Activated CD8-positive, alpha-beta memory T cell treated with anti-CD3 and anti-CD28 coated beads for 4 hours (primary cell): ENCODE data around the gene CKAP5.

Source experiments
- DNase-seq, 2 donors: peaks; one replicate each; pipeline ENCODE4 v3.0.0-alpha.2; 2020; ENCODE audit warnings: low read depth in 2 of 2

CKAP5 gene

GRCh38 chr11:46766656-46767055 is 79.4 kb downstream of the CKAP5 start:
- DNase-seq, result no peak

GRCh38 chr11:46762248-46762647 is 83.8 kb downstream of the CKAP5 start:
- DNase-seq, result no peak

GRCh38 chr11:46761807-46762206 is 84.3 kb downstream of the CKAP5 start:
- no peak for DNase-seq

DNA sequence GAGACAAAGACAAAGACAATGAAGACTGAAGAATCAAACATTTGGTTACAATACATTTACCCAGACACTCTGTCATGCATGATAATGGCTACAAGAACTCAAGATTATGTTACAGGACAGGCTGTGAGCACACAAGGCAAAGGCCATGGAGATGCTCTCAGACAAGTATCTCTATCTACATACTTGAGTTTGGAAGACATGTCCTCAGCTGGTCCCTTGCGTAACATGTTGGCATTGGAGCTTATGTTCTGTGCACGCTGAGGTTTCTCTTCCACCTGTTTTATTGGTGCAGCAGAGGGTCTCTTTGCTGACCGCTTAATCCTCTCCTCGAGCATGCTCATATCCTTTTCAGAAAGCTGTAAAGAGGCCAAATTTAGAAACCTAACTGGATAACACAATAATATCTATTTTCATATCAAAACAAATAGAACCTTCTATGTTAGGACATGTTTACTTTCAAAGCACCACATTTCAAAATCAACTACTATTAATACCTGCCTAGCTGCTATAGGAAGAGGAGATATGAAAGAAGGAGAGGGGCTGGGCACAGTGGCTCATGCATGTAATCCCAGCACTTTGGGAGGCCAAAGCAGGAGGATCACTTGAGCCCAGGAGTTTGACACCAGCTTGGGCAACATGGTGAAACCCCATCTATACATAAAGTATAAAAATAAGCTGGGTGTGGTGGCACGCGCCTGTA is 85.5 kb downstream of the CKAP5 start:
- DNase-seq, result no peak

- DNase-seq, result no peak
Measured at GRCh38 chr11:46759196-46759595, 86.9 kb downstream of the CKAP5 start.

DNA sequence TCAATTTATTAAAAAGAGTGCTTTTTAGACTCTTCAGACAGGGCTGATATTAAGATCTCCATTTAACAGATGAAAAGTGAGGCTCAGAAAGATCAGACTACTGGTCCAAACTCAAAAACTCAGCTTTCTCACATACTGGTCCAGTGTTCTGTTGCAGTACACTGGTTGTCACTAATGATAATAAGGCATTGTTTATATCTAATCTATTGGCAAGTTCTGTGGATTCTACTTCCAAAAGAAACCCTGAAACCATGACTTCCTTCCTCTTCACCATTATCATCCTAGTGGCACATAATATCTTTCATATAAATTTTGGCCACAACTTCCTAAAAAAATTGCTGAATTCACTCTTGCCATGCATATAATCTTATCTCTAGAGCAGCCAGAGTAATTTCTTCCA is 90.1 kb downstream of the CKAP5 start:
- DNase-seq, result no peak

- DNase-seq, result no peak
Measured at GRCh38 chr11:46747150-46747549, 98.9 kb downstream of the CKAP5 start.

DNA sequence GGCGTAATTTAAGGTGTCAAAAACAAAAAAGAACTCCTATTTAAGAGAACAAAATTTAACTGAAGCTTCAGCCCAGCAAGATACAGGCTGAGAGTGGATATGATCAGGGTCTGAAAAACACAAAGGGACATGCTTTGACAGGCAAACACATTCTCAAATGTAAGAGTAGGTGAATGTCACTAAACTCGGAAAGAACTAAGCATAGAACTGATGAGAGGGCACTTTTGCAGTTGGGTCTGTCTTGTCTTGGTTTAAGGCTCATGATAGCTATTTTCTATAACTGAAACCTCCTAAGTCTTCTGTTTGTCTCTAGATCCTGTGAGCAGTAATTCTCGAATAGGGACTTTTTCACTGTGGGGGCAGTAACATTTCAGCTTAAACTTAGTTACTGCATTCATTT is 100.1 kb downstream of the CKAP5 start:
- no peak for DNase-seq

DNA sequence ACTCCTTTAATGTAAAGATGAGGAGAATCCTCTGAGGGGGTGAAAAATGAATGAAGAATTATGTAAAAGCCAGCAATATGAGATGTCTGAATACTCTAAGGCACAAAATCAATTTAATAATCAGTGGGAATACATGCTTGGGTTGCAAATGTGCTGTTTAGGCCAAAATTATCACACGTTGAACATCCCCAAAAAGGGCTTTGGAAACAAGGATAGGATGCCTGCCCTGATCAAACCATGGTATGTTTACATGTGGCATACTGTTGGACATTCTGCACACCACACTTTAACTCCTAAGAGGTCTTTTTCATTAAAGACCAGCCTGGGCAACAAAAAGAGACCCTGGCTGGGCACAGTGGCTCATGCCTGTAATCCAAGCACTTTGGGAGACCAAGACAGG is 100.8 kb downstream of the CKAP5 start:
- DNase-seq, result no peak

GRCh38 chr11:46743693-46744339 is 102.3 kb downstream of the CKAP5 start:
- no peak for DNase-seq

GRCh38 chr11:46743043-46743442 is 103.0 kb downstream of the CKAP5 start:
- no peak for DNase-seq

GRCh38 chr11:46741600-46742484 is 104.2 kb downstream of the CKAP5 start:
- no peak for DNase-seq

DNA sequence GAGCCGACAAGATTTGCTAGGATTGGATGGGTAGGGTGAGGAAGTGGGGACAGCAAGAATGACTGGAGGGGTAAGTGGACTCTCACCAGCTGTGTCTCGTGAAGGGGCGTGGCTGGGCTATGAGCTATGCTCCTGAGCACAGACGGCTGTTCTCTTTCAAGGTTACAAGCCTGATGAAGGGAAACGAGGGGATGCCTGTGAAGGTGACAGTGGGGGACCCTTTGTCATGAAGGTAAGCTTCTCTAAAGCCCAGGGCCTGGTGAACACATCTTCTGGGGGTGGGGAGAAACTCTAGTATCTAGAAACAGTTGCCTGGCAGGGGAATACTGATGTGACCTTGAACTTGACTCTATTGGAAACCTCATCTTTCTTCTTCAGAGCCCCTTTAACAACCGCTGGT is 107.2 kb downstream of the CKAP5 start:
- DNase-seq, result no peak

DNA sequence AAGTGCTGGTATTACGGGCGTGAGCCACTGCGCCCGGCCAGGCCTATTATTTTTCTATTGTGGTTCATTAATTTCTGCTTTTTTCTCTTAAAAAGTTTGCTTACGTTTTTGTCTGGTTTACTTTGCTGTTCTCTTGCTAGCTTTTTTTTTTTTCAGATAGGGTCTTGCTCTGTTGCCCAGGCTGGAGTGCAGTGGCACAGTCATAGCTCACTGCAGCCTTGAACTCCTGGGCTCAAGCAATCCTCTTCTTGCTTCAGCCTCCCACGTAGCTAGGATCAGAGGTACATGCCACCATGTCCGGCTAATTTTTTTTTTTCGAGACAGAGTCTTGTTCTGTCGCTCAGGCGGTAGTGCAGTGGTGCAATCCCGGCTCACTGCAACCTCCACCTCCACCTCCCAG is 108.4 kb downstream of the CKAP5 start:
- DNase-seq, result no peak

DNA sequence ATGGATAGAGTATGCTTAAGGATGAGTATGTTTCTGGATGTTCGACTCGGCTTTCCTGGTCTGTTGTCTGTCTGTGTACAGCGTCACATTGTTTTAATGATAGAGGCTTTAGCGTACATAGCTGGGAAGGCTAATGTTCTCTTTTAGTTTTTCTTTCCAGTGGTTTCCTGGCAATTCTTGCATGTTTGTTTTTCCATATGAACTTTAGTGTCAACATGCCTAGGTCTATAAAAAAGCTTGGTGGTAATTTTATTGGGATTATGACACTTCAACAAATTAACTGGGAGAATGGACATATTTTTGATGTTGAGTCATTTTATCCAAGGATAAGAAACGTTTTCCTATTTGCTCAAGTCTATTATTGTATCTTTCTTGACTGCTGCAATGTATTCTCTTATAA is 109.5 kb downstream of the CKAP5 start:
- DNase-seq, result no peak

GRCh38 chr11:46736146-46736545 is 109.9 kb downstream of the CKAP5 start:
- DNase-seq, result no peak

- no peak for DNase-seq
Measured at GRCh38 chr11:46733234-46733633, 112.8 kb downstream of the CKAP5 start.

- DNase-seq, result no peak
Measured at GRCh38 chr11:46731545-46731944, 114.5 kb downstream of the CKAP5 start.

GRCh38 chr11:46729110-46730027 is 116.7 kb downstream of the CKAP5 start:
- DNase-seq, result no peak

DNA sequence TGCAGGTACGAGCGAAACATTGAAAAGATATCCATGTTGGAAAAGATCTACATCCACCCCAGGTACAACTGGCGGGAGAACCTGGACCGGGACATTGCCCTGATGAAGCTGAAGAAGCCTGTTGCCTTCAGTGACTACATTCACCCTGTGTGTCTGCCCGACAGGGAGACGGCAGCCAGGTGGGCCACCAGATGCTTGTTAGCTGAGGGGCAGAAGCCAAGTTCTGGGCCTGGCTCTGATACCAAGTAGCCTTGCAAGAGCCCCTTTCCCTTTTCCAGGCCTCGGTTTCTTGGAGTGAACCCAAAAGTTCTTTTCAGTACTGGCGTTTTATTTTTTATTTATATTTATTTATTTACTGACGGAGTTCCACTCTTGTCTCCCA is 117.4 kb downstream of the CKAP5 start:
- DNase-seq, result no peak

DNA sequence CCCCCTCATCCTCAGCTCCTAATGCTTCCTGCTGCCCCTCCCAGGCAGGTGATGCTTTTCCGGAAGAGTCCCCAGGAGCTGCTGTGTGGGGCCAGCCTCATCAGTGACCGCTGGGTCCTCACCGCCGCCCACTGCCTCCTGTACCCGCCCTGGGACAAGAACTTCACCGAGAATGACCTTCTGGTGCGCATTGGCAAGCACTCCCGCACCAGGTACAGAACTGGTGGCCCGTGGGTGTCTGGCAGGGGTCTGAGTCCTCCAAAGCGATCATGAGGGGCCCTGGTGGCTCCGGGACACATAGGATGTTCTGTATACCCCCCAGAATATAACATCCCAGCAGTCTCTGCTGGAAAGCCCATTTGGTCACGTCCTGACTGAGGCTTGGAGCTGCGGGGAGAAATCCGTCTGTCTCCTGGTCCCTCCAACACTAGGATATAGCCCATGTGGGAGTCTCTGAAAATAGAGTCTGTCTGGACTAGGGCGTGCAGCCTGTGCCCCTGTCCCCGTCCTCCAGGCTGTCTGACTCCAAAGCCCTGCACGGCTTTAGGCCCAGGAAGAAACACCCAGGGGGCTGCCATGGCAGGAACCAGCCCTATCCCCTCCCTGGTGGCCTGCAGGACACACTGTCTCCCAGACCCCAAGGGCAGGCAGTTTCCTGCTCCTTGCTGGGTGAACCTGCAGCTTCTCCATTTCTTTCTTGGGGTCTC is 118.0 kb downstream of the CKAP5 start:
- DNase-seq, result no peak
